ENCODE measurements around the gene IFIH1.
A peak's percentile ranks its signal among the peaks of the same experiment; 100 is the strongest.

Gene IFIH1

DNA sequence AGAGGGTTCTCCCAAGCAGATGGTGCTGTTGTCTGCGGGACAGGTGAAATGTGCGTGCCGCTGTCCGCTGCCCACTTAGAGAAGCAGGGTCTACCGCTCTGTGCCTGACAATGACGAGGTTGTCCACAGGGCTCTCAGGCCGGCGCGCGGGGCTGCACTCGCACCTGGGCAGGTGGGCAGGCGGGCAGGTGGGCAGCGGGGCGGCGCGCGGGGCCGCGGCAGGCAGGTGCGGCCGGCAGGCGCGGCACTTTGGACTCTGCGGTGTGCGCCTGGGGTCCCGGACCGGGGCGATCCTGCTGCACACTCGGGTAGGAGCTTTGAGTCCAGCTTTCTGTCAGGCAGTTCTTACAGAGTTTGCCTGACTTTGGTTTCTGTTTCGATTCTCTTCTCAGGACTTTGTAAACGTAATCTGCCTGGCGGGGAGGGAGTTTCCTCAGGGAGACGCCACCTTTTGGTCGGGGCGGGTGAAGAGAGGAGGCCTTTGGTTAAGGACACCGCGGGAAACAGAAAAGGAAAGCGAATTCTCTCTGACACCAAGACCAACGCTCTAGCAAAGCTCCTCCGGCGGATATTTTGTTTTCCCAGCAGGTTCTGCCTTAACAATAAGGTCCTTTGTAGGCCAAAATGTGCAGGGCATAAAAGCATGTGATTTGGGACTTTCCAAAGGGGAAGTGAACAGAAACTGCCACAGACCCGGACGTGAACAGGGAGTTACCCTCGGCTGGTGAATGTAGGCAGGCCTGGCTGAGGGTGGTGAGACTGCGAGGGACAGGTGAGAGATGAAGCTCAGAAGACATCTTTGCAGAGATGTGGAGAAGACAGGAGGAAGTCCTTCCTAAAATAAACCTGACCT, at the start of gene IFIH1:
IFIH1 (minus strand) TSS at position 357 of the 853 bp plus-strand sequence. CDS start 377 bp downstream, outside the sequence.
- peak; percentile 61 for DNase-seq

DNA sequence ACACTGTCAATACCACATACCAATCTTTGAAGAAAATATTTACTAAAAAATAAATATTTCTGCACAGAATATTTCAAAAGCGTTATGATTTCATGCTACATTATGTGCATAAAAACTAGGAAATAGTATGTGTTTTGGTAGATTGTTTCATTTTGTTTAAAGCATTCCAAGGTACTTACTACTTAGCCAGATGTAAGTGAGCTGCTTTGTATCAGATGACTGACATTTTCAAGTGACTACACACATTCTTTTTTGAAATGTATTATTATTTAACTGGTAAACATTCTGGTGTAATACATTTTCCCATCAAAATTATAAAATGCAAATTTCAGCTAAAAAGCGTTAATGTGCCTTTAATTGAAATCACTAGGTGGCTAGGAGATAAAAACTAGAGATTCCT, 46.9 kb upstream of the IFIH1 start:
- no peak for DNase-seq

DNA sequence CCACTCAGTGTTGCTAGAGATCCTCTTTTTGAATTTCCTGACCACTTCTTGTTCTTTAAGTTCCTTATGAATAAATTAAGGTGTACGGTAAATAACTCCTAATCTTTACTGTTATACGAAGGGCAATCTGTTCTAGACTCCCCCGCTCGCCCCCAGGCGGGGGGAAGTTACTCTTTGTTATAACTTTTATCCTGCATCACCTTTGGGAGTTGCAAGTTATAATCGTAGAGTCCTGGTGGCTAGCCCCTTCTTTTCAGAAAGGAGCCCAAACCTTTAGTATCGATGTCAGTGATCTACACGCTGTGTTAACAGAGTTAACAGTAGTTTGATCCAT, 26.1 kb upstream of the IFIH1 start:
- no peak for DNase-seq

DNA sequence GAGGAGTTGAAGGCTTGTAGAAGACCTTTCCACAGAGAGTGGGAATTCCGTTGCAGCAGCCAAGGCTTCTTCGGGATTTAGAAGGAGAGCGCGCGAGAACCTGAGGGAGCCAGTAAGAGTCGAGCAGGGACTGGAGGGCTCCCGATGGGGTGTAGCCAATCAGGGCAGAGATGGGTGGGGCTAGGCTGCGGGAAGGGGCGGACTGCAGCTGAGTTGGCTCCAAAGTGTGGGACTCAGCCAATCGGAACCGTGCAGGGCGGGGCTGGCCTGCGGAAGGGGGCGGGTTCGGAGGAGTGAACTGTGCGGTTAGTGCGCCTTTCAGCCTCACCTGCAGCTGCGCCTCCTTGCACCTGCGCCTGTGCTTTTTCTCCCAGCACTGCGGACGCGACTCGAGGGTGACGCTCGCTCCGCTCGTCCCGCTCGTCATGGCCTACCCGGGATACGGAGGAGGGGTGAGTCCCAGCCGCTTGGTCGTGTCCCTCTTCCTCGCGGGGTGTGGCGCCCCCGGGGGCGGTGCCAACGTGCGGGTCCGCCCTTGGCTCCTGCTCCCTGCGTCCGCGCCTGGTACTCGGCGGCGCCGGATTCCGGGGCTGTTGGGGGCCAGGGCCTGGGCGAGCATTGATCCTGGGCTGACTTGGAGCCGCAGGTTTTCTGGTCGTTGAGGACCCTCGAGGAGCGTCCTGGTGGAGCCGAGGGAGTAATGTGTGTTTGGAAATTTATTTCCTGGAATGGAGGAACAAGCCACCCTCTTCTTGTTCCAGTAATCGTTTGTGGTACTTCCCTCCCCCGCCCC, 25.5 kb upstream of the IFIH1 start, which contains the start of gene GCA:
GCA (plus strand) TSS at position 309 of the 793 bp plus-strand sequence; CDS start at position 426, 117 bp downstream.
- peak; percentile 94 for DNase-seq

DNA sequence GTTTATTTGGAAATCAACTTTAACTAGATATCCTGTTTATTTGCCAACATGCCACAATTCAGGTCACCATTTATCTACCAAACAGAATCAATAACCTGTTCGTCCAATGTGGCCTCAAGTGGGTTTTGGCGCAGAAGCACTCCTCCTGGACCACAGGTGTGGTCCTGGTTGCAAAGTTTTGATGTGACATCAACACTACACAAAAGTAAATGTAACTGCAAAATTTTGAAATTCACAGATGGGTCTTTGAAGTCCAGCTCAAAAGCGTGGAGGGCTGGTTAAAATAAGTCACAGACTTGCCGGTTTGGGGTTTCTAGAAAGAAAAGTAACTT, 25.0 kb upstream of the IFIH1 start:
- no peak for DNase-seq

DNA sequence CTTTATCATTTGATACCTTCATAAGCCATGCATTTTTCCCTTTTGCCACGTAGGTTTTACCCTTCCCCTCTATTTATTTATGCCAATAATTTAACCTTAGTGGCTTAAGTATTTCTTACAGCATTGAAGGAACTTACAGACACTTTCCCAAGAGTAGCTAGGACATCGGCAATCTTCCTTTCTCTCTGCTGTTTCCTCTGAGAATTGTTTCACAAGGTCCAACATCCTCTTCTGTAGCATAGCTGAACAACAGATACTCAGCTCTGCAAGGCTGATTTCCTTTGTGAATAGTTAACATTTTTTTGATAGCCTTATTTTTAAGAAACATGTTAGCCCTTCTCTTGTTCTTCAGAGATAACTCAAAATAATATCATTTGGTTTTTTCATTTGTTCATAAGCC, 24.4 kb upstream of the IFIH1 start:
- DNase-seq = no peak

DNA sequence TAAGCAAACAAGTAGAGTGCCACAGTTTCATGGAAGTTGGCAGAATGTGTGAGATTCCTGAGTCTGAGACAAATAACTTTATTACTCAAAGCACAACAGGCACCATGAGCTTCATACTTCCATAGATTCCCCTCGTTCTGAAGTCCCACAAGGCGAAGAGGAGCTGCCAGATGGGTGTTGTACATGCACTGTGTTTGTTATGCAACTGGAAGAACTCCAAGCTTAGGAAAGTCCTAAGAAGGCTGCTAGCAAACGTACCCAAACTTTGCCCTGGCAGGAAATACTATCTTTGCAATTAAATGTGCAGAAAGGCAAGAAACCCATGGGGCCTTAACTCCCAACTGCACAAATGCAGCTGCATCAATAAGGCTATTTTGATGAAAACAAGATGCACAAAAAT, 23.8 kb upstream of the IFIH1 start:
- no peak for DNase-seq

DNA sequence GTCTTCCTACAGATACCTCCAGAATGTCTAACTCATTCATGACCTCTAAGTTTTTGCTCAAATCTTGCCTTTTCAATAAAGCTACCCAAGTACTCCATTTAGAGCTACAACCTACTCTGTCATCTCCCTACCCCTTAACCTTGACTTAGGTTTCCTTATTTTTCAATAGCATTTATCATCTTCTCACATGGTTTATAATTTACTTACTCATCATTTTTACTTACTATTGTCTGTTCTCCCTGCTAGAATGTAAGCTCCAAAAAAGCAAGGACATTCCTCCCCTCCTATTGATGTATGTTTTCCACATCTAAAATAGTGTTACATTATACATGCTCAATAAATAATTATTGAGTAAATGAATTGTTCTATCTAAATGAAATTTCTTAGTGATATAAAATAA, 22.3 kb upstream of the IFIH1 start:
- no peak for DNase-seq

DNA sequence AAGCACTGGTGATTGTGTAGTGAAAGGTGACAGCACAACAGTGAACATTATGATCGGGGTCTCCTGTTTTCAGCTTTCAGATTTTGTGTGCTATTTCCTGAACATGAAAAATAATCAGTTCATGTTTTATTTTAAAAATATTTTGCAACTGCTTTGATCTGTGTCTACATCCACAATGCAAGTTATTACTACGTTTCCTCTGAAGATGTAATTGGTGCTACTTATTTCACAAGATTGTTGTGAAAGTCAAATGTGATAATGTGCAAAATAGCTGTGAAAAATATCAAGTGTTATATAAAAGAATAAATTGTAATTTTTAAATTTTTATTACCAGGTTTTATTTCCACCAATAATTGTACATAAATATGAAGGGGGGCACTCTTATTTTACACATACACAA, 19.4 kb upstream of the IFIH1 start:
- DNase-seq = no peak

DNA sequence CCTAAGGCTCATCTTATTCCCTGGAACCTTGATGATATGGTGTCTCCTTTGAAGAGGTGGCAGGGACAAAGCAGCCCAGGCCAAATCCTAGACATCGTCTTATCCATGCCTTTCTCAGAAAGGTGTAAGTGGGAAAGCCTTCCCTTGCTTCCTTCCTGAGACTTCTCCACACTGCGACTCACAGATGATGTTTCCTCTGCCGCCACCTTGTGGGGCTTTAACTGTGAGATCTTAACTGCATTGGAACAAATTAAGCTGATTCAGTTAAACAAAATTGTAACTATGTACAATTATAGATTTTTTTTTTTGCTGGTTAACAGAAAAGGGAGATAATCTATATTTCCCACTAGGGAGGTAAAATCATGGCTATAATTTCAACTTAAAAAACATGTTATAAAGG, 15.5 kb upstream of the IFIH1 start:
- no peak for DNase-seq

DNA sequence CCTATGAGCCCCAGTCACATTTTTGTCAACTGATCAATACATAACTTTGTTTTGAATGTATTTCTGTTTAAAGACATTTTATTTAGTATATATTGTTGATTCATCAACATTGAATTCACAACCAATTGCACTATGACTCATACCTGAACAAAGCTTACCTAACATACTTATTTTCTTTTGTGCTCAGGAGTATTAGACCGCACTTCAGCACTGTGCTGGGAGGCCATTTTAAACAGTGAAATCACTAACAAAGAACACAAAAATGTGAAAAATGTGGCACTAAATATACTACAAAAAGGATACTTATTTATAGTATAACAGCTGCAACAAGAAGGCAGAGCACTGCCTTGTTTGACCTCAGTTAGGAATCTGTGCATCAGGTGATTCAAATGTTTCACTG, 12.4 kb upstream of the IFIH1 start:
- DNase-seq = no peak

DNA sequence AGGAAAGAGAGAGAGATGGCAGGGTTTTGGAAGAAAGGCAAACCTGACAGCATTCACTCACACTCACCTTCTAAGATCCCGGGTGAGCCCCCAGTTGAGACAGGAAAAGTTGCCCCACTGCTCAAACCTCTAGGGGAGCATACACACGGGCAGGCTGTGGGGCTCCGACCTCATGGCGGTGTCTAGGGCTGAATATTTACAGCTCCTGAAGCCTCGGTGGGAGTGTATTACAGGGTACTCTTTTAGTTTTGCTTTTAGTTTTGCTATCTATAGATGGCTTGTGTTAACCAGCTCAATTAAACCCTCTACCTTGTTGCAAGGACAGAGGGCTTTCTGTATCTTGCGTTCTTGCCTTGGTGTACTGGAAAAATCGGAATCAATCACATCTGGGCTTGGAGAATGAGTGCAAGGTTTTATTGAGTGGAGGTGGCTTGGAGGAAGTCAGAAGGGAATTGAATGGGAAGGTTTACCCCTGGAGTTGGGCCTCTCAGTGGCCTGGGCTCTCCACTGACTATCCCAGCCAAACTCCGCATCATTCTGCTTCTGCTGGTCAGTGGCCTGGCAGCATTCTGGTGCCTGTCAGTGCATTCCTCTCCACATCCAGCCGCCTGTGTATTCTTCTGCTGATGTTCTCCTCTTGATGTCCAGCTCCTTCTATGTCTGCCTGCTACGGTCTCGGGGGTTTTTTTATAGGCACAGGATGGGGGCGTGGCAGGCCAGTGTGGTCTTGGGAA, 10.1 kb upstream of the IFIH1 start:
- no peak for DNase-seq

DNA sequence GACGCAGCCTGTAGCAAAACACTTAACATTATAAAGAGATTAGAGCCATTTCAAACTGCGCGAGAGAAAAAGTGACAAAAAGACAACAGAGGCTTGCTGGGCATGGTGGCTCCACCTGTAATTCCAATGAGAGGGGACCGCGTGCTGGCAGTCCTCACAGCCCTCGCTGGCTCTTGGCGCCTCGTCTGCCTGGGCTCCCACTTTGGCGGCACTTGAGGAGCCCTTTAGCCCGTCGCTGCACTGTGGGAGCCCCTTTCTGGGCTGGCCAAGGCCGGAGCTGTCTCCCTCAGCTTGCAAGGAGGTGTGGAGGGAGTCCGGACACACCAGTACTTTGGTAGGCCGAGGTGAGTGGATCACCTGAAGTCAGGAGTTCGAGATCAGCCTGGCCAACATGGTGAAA, 9.3 kb upstream of the IFIH1 start:
- no peak for DNase-seq

DNA sequence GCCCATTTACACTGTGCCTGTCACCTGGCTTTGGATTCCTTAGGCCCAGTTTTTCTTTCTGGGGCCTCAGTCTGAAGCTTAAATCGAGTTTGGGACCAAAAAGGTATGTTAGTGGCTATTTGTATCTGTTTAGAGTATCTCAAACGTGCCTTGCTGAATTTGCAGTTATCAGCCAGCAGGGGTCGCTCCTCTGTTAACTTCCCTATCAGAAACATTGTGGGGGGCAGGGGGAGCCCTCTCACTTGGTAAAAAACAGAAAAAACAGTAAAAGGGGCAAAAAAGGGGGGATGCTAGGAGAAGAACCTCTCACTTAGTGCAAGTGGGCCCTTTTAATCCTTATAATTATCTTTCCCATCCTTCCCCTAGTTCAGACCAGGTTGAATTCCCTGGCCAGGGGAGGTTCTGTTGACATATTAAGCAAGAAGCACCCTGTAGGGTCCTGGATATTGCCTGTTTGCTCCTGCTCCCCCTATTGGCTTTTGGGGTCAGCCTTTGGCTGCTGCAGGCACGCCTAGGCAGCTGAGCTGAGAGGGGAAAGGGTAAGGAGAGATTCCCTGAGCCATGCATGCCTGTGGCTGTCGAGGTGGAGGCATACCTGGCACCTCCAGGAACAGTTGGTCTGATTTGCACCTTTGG, 8.8 kb upstream of the IFIH1 start:
- DNase-seq = no peak

DNA sequence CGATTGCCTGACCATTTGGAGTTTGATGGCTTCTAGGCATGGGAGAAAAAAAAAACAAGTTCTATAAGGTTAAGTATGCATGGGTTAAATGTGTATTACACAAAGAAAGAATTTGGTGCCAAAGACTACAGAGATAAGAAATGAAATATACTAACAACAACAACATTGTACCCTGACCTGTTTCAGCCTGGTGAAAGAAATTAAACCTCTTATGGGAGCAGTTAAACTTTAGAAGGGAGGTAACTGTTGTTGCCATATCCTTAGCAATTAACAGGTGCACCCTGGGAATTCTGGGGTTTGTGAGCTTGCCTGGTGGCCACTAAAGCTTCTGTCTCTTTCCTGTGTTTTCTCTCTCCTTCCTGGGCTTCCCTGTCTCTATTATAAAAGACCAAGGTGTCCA, 6.5 kb upstream of the IFIH1 start:
- DNase-seq = no peak

DNA sequence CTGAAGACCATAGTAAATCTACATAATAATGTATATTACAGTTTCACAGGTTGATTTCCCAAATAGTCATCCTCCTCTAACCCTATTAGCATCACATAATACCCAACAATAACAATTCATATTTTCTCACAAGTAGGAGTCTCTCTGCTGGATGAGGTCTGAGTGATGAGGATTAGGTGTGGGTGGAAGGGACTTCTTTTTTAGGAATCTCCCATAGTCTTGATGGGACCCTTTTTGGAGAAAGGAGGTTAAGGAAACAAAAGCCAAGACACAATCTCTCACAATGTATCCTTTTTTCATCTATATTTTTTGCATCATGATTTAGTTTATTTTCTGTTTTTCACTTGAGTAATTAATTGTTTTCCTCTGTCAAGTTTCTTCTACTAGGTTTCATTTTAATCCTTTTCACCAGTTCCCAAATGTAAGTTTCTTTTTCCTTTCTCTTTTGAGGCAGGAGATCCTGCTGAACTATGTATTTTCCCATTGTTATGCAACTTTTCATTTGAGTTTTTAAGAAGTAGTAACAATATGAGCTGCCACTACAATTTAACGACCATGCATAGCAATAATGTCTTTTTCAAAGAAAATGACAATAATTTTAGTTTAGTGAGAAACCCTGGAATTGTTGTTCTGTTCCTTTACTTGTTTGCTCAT, 2.5 kb upstream of the IFIH1 start:
- DNase-seq = no peak

DNA sequence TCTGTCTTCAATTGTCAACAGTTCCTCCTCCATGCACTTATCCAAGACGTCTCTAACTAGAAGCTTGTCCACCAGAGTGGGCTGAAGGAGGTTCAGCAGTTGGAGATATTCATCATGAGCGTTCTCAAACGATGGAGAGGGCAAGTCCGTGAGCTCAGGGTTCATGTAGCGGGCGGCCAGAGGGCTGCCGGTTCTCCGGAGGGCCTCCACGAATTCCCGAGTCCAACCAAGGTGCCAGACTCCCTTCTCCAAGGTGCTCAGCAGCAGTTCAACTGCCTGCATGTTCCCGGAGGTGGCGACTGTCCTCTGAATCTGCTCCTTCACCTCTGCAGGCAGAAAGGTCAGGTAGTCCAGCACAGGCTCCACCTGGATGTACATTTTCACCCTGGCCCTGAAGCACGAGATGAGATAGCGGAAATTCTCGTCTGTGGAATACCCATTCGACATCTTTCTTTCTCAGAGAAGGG, 590 bp downstream of the IFIH1 start:
- no peak for DNase-seq

DNA sequence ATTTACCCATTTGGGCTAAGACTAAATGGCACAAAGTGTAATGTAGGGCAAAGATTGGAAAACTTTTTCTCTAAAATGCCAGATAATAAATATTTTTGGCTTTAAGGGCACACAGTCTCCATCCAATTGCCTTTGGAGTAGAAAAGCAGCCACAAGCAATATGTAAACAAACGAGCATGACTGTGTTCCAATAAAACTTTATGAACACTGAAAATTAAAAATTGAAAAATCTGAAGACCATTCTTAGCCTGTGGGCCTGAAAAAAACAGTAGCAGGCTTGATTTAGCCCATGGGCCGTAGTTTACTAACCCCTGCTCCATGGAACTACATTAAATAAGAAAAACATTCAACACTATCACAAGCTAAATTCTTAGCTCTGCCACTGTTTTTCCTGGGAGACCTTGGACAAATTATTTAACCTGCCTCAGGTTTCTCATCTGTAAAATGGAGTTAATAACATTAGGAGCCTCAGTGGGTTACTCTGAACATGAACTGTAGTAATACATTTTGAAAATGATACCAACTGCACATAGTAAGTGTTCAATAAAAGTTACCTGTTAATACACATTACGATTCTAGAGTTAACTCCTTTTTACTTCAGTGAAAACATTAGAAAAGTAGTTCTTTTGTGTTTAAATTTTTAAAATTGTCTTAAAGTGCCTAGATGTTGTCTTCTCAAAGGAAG, 1.3 kb downstream of the IFIH1 start:
- no peak for DNase-seq

DNA sequence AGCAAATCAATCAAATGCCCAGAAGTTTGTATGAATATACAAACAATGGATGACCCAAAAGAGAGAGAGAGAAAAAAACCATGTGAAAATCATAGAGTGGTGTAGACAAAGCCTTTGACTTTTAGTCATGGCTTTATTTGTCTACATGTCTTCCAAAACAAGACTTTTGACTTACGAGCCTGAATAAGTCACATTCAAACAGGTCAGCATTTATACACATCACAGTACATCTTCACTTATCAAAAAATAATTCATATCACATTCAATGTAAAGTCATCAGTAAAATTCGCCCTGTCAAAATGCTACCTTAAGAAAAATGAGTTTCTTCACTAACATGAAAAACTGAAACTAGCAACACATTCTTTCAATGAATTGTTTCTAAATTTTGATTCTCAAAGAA, 1.9 kb downstream of the IFIH1 start:
- DNase-seq = no peak

DNA sequence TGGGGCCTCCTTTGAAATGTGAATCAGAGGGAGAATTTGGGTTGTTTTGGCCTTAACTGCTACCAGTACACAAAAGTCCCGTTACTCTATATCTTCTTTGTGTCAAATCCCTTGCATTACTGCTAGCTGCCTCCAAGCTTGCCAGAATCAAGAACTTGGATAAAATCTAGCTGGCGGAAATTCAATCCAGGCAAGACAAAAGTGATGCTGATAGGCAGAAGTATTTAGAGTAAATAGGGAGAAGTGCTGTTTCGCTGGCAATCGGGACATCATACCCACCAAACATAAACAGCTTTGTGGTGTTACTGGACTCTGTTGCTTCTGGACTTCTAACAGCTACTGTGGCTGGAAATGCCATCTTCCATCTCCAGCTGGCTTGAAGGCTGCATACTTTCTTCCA, 2.5 kb downstream of the IFIH1 start:
- DNase-seq = no peak

DNA sequence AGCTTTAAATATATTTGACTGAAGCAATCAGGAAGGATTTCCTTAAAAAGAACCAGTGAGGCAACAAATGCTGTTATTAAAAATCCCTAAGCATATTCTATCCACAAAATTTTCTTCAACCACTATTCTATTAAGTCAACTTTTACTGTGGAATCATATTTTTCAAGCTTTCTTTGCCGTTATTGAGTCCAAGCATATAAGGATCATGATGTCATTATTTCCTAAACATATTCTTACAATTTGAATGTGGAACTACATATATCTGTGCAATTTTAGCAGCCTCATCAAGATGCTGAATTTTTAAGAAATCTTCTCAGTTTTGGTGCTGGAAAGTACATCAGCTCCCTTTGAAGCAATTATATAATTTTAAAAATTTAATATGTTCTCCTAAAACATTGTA, 5.6 kb downstream of the IFIH1 start:
- no peak for DNase-seq
